ENCODE measurements around the gene TRIM71.

- TF ChIP-seq POLR2A (IDR thresholded peaks at IDR 0.05; ENCODE audit: low read length) (no peak), GATA1 (IDR thresholded peaks at IDR 0.05; ENCODE audit: low read depth, low read length) (no peak)
These were observed 93.2 kb downstream of the TRIM71 start for GRCh38 chr3:32910954-32911353.
